ENCODE measurements around the gene RGS13.

DNA sequence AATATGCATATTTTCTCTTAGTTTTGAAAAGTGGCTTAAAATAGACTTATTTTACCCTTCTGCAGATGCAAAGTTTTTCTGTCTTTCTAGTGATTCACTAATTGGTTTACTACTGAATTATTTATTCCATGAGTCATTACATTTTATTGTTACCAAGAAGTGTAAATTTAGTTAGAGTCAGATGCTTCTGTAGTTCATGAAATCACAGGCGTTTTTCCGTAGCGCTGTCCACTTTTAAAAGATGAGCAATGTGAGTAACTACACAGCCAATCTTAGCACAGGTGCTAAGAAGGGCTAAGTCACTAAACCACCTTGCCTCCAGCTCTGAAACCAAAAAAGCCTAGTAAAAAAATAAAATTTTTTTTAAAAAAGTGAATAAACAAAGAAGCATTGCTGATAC, 24.7 kb downstream of the RGS13 start:
- TF ChIP-seq EP300 (IDR thresholded peaks at IDR 0.05; ENCODE audit: borderline replicate concordance): no peak
- no peak for TF ChIP-seq TAF1 (IDR thresholded peaks at IDR 0.05; ENCODE audit: low read depth)
- TF ChIP-seq YY1 (IDR thresholded peaks at IDR 0.05; ENCODE audit: low read depth): no peak
- no peak for TF ChIP-seq ZBTB7A (IDR thresholded peaks at IDR 0.05; ENCODE audit: low read depth)
